ENCODE measurements around the gene ENTR1.
A peak's percentile ranks its signal among the peaks of the same experiment; 100 is the strongest.

ENTR1 gene

DNA sequence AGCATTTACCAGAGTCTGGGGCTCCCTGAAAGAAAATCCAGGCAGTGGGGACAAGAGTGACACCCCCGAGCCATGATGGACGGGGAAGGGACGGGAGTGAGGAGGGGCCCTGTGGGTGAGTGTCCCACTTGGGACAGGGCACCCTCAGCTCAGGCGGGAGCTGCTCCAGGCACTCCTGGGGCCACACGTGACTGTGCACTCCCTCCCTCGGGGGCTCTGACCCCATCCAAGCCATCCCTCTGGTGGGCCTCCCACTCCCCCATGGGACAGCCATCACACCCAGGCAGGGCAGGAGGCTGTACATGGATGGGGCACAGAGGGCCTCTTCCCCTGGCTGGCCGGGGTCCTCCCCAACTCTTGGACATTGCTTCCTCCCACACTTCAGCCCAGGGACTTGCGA, 34.0 kb downstream of the ENTR1 start:
- Mint-ChIP-seq H3K27ac (peak overlapping the region; percentile 42), H3K4me3 (no peak overlapping the region), H3K4me1 (peaks cover 11 to 29% of the 10 kb centered on the region in 2 donors)

GRCh38 chr9:136375096-136375495, 35.3 kb downstream of the ENTR1 start:
- ATAC-seq (replicated peaks) (no peak), DNase-seq (no peak)
- H3K36me3 Mint-ChIP-seq: peaks cover 29 to 44% of the 10 kb centered on the region in 2 donors
- H3K9me3 Mint-ChIP-seq: no peaks in the 10 kb centered on the region
- no peaks in the 10 kb centered on the region for H3K27me3 Mint-ChIP-seq
- peaks cover 11 to 29% of the 10 kb centered on the region in 2 donors for H3K4me1 Mint-ChIP-seq
- no peak overlapping the region for H3K4me3 Mint-ChIP-seq
- H3K27ac Mint-ChIP-seq: peak overlapping the region; percentile 73

More for the DNA sequence above, 34.0 kb downstream of the ENTR1 start:
- DNase-seq: no peak
- no peak for ATAC-seq (replicated peaks)
- no peaks in the 10 kb centered on the region for H3K9me3 Mint-ChIP-seq
- H3K36me3 Mint-ChIP-seq: peaks cover 24 to 40% of the 10 kb centered on the region in 2 donors
- H3K27me3 Mint-ChIP-seq: no peaks in the 10 kb centered on the region

DNA sequence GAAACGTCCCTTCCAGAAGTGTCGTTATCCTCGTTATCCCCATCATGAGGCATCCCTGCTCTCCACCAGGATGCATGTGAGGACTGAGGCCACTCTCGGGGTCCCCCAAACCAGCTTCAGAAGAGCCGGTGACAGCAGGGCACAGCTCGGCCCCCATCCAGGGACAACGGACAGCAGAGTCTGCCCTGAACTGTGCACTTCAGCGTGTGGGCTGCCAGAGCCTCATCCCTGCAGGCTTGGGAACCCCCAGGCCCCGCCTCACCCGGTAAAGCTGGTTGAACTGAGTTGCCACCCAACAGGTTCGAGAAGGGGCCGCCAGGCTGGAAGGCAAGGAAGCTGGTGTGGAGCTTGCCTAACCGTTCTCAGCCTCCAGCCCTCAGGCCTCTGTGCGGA, 36.2 kb downstream of the ENTR1 start:
- Mint-ChIP-seq H3K4me3 (peak overlapping the region; percentile 50 to 89), H3K27ac (no peak overlapping the region), H3K27me3 (no peaks in the 10 kb centered on the region), H3K4me1 (peaks cover 11 to 29% of the 10 kb centered on the region in 2 donors), H3K9me3 (no peaks in the 10 kb centered on the region), H3K36me3 (peaks cover 31 to 51% of the 10 kb centered on the region in 2 donors)
- DNase-seq: no peak
- no peak for ATAC-seq (replicated peaks)

GRCh38 chr9:136373300-136374182, 36.9 kb downstream of the ENTR1 start, which contains the start of gene CARD9:
TSS of gene CARD9 (minus strand) at chr9:136373669. CDS start at chr9:136372078, 1,591 bp downstream.
- Mint-ChIP-seq H3K36me3 (peaks cover 32 to 48% of the 10 kb centered on the region in 2 donors), H3K27me3 (no peaks in the 10 kb centered on the region), H3K27ac (peak within 1 kb of the TSS; percentile 82), H3K4me1 (peaks cover 11 to 29% of the 10 kb centered on the region in 2 donors), H3K9me3 (no peaks in the 10 kb centered on the region), H3K4me3 (peak within 1 kb of the TSS; percentile 87 to 89)
- no peak for DNase-seq
- peak; percentile 74 to 81 for ATAC-seq (replicated peaks)

GRCh38 chr9:136372561-136373299, 37.7 kb downstream of the ENTR1 start:
- peaks cover 40 to 51% of the 10 kb centered on the region in 2 donors for H3K36me3 Mint-ChIP-seq
- H3K27me3 Mint-ChIP-seq: no peaks in the 10 kb centered on the region
- no peaks in the 10 kb centered on the region for H3K9me3 Mint-ChIP-seq
- H3K4me1 Mint-ChIP-seq: peaks cover 11 to 29% of the 10 kb centered on the region in 2 donors
- no peak for DNase-seq
- peak; percentile 65 to 67 for ATAC-seq (replicated peaks)
- peak overlapping the region; percentile 82 for H3K27ac Mint-ChIP-seq
- peak overlapping the region; percentile 87 to 89 for H3K4me3 Mint-ChIP-seq

DNA sequence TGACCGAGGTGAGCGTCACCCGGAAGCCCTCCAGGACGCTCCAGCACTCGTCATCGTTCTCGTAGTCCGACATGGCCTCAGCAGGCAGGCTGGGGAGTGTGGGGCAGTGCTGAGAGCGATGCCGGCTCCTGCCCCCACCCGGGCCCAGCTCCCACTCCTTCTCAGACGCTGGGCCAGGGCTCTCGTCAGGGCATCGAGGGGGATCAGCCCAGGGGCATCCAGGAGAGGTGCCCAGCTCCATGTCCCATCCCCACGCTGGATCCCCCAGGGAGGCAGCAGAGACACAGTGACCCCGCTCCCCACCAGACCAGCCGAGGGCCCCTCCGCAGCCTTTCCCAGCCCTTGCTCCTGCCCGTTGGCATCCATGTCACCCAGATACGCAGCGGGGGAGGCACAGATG, 38.4 kb downstream of the ENTR1 start:
- Mint-ChIP-seq H3K4me3 (peak overlapping the region; percentile 87 to 89), H3K27me3 (no peaks in the 10 kb centered on the region), H3K27ac (peak overlapping the region; percentile 14), H3K9me3 (no peaks in the 10 kb centered on the region), H3K36me3 (peaks cover 38 to 50% of the 10 kb centered on the region in 2 donors), H3K4me1 (peaks cover 11 to 24% of the 10 kb centered on the region in 2 donors)
- ATAC-seq (replicated peaks): no peak
- no peak for DNase-seq

GRCh38 chr9:136371533-136371880, 38.9 kb downstream of the ENTR1 start:
- Mint-ChIP-seq H3K27ac (no peak overlapping the region), H3K9me3 (no peaks in the 10 kb centered on the region), H3K4me1 (peaks cover 11 to 21% of the 10 kb centered on the region in 2 donors), H3K36me3 (peaks cover 37 to 45% of the 10 kb centered on the region in 2 donors), H3K27me3 (no peaks in the 10 kb centered on the region), H3K4me3 (no peak overlapping the region)
- DNase-seq: no peak
- no peak for ATAC-seq (replicated peaks)

- peaks cover 0 to 5% of the 10 kb centered on the region in 2 donors for H3K27me3 Mint-ChIP-seq
- DNase-seq (no peak), ATAC-seq (replicated peaks) (no peak)
- peak overlapping the region in 1 of 2 donors; percentile 8 for H3K4me3 Mint-ChIP-seq
- H3K9me3 Mint-ChIP-seq: no peaks in the 10 kb centered on the region
- H3K36me3 Mint-ChIP-seq: peaks cover 39 to 45% of the 10 kb centered on the region in 2 donors
- H3K27ac Mint-ChIP-seq: no peak overlapping the region
- peaks cover 14 to 27% of the 10 kb centered on the region in 2 donors for H3K4me1 Mint-ChIP-seq
These were observed 39.5 kb downstream of the ENTR1 start for GRCh38 chr9:136370687-136371532.

- Mint-ChIP-seq H3K27me3 (peaks cover 0 to 6% of the 10 kb centered on the region in 2 donors), H3K4me1 (peaks cover 17 to 34% of the 10 kb centered on the region in 2 donors), H3K4me3 (no peak overlapping the region), H3K36me3 (peaks cover 35 to 48% of the 10 kb centered on the region in 2 donors), H3K9me3 (no peaks in the 10 kb centered on the region), H3K27ac (no peak overlapping the region)
- no peak for ATAC-seq (replicated peaks)
- DNase-seq: no peak
These were observed 40.4 kb downstream of the ENTR1 start for GRCh38 chr9:136370037-136370436.

DNA sequence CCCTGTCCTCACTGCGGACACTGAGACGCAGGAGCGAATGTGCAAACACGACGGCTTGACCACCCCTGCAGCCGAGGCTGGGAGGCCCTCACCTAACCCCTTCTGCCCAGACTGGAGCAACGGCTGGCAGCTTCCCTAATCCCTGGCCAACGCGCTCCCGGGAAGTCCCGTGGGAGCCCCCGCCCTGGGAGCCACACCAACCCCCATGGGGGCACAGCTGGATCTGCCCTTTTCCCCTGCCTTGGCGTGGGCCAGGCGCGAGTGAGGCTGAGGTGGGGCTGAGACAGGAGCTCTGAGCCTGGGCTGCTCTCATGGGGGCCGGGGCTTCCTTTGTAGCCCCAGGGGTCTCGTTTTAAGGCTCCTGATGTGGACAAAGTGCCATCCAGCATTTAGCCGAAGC, 42.2 kb downstream of the ENTR1 start:
- Mint-ChIP-seq H3K4me1 (peaks cover 16 to 34% of the 10 kb centered on the region in 2 donors), H3K27ac (no peak overlapping the region), H3K9me3 (no peaks in the 10 kb centered on the region), H3K4me3 (no peak overlapping the region), H3K36me3 (peaks cover 31 to 40% of the 10 kb centered on the region in 2 donors), H3K27me3 (peaks cover 0 to 6% of the 10 kb centered on the region in 2 donors)
- no peak for ATAC-seq (replicated peaks)
- DNase-seq: no peak

DNA sequence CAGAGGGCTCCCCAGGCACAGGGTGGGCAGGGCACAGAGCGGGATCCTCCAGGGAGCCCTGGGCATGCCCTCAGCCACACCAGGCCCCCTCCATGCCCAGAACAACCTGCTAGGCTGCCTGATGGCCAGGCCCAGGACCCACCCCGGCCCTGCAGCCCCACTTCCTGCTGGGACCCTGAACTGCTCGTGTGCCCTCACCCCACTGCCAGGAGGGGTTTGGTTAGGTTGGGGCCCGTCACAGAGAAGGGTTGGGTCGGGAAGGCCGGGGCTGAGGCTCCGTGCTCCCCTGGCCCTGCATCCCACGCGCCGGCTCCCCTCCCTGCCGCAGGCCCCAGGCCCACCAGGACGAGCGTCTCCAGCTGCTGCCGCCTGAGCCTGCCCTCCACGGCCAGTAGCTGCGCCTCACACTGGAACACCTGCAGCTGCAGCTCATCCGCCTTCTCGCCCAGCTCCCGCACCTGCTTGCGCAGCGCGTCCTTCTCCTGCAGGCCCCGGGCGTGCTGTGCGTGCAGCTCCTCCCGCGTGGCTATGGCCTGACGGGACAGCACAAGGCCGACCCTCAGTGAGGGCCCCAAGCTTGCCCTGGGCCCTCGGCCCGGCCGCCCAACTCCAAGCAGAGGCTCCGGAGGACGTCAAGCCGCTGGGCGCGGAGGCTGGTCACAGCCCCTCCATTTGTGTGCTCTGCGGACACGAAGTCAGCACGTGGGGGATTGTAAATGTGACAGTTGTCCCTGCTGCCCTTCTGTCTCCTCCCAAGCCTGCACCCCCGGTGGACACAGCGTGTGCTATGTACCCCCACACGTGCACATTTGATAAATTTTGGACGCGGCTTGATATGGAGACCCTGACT, 42.9 kb downstream of the ENTR1 start:
- Mint-ChIP-seq H3K4me1 (peaks cover 12 to 34% of the 10 kb centered on the region in 2 donors), H3K4me3 (no peak overlapping the region), H3K27me3 (peaks cover 0 to 6% of the 10 kb centered on the region in 2 donors), H3K9me3 (no peaks in the 10 kb centered on the region), H3K36me3 (peaks cover 29 to 37% of the 10 kb centered on the region in 2 donors), H3K27ac (no peak overlapping the region)
- DNase-seq (no peak), ATAC-seq (replicated peaks) (no peak)

GRCh38 chr9:136366826-136367225, 43.6 kb downstream of the ENTR1 start:
- no peak for ATAC-seq (replicated peaks)
- Mint-ChIP-seq H3K9me3 (no peaks in the 10 kb centered on the region), H3K4me3 (no peak overlapping the region), H3K4me1 (peaks cover 8 to 36% of the 10 kb centered on the region in 2 donors), H3K27me3 (peaks cover 0 to 6% of the 10 kb centered on the region in 2 donors), H3K36me3 (peaks cover 27 to 36% of the 10 kb centered on the region in 2 donors), H3K27ac (no peak overlapping the region)
- no peak for DNase-seq

GRCh38 chr9:136365775-136366222, 44.6 kb downstream of the ENTR1 start:
- Mint-ChIP-seq H3K27me3 (peaks cover 0 to 6% of the 10 kb centered on the region in 2 donors), H3K36me3 (peaks cover 22 to 35% of the 10 kb centered on the region in 2 donors), H3K4me3 (no peak overlapping the region), H3K9me3 (no peaks in the 10 kb centered on the region), H3K27ac (no peak overlapping the region), H3K4me1 (peaks cover 10 to 39% of the 10 kb centered on the region in 2 donors)
- no peak for DNase-seq
- no peak for ATAC-seq (replicated peaks)
